Glutamatergic neuron (in vitro differentiated cells): ENCODE results near the gene GGA1. TPM values are rescaled to one million over a fixed set of nuclear protein-coding genes. Genes with fewer than 3 reads are reported as not detected.
A peak's percentile ranks its signal among the peaks of the same experiment; 100 is the strongest.

Experiments used
- DNase-seq: peaks from one replicate; pipeline ENCODE4 v3.0.0; 2022
- H3K27ac Mint-ChIP-seq: one replicate; pipeline ENCODE4 v1.8.0; 2020; ENCODE audit warnings: mild to moderate bottlenecking, mixed read lengths, inconsistent platforms; ENCODE audit not compliant: unreplicated experiment
- H3K27me3 Mint-ChIP-seq: one replicate; pipeline ENCODE4 v1.8.0; 2020; ENCODE audit warnings: mild to moderate bottlenecking, moderate library complexity, mixed read lengths, inconsistent platforms; ENCODE audit not compliant: unreplicated experiment
- H3K36me3 Mint-ChIP-seq: one replicate; pipeline ENCODE4 v1.8.0; 2020; ENCODE audit warnings: mild to moderate bottlenecking, mixed read lengths, inconsistent platforms; ENCODE audit not compliant: unreplicated experiment
- H3K4me1 Mint-ChIP-seq: one replicate; pipeline ENCODE4 v1.8.0; 2020; ENCODE audit warnings: mild to moderate bottlenecking, low read depth, mixed read lengths, inconsistent platforms; ENCODE audit not compliant: unreplicated experiment
- H3K4me3 Mint-ChIP-seq: one replicate; pipeline ENCODE4 v1.8.0; 2020; ENCODE audit warnings: mild to moderate bottlenecking, mixed read lengths, inconsistent platforms; ENCODE audit not compliant: unreplicated experiment
- H3K9me3 Mint-ChIP-seq: one replicate; pipeline ENCODE4 v1.8.0; 2020; ENCODE audit warnings: mild to moderate bottlenecking, moderate library complexity, mixed read lengths, inconsistent platforms; ENCODE audit not compliant: unreplicated experiment
- total RNA-seq: library from RNA; stranded (reverse); fragmentation: NEBNext Ultra II Directional; extraction: Animal tissue kit (Norgen Biotek cat#: 25700); gene quantifications from one replicate; pipeline ENCODE4 v1.2.1, GENCODE V29; 2021; ENCODE audit not compliant: unreplicated experiment
- TF ChIP-seq, protein P1 (sequence below): fragments of 200-600 bp; sonication (generic); IDR thresholded peaks from one replicate; pipeline ENCODE4 v1.5.0; 2021; ENCODE audit not compliant: partially characterized antibody, unreplicated experiment

Gene GGA1
- total RNA-seq, 1 donor from 2014 or later: 104 TPM

DNA sequence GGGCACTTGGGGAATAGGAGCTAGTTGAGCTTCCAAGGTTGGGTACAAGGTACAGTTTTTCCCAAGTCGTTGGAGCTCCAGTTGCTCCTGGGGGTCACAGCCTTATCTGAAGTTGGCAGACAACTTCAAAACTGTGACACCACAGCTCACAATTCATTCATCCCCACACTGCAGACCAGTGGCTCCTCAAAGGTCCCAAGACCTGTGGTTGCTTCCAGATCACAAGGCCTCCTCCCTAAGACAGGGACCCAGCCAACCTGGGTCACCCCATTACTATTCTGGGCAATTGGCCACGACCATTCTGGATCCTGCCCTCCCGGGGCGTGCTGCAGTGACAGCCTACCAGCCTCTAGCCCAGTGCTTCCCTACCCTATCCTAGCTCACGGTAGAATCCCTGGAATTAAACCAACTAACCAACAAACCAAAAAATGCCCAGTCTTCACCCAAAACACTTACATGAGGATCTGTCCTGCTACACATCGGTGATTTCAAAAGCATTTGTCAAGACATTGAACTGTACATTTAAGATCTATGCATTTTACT lies 49.0 kb downstream of the GGA1 start:
- H3K36me3 Mint-ChIP-seq: no peaks in the 10 kb centered on the region
- TF ChIP-seq, protein P1, sequence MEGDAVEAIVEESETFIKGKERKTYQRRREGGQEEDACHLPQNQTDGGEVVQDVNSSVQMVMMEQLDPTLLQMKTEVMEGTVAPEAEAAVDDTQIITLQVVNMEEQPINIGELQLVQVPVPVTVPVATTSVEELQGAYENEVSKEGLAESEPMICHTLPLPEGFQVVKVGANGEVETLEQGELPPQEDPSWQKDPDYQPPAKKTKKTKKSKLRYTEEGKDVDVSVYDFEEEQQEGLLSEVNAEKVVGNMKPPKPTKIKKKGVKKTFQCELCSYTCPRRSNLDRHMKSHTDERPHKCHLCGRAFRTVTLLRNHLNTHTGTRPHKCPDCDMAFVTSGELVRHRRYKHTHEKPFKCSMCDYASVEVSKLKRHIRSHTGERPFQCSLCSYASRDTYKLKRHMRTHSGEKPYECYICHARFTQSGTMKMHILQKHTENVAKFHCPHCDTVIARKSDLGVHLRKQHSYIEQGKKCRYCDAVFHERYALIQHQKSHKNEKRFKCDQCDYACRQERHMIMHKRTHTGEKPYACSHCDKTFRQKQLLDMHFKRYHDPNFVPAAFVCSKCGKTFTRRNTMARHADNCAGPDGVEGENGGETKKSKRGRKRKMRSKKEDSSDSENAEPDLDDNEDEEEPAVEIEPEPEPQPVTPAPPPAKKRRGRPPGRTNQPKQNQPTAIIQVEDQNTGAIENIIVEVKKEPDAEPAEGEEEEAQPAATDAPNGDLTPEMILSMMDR: no peak
- peaks cover 12% of the 10 kb centered on the region for H3K9me3 Mint-ChIP-seq
- no peak for DNase-seq
- peaks cover 26% of the 10 kb centered on the region for H3K4me1 Mint-ChIP-seq
- H3K27me3 Mint-ChIP-seq: peaks cover 14% of the 10 kb centered on the region
- H3K27ac Mint-ChIP-seq: peak overlapping the region; percentile 99
- peak overlapping the region; percentile 94 for H3K4me3 Mint-ChIP-seq

DNA sequence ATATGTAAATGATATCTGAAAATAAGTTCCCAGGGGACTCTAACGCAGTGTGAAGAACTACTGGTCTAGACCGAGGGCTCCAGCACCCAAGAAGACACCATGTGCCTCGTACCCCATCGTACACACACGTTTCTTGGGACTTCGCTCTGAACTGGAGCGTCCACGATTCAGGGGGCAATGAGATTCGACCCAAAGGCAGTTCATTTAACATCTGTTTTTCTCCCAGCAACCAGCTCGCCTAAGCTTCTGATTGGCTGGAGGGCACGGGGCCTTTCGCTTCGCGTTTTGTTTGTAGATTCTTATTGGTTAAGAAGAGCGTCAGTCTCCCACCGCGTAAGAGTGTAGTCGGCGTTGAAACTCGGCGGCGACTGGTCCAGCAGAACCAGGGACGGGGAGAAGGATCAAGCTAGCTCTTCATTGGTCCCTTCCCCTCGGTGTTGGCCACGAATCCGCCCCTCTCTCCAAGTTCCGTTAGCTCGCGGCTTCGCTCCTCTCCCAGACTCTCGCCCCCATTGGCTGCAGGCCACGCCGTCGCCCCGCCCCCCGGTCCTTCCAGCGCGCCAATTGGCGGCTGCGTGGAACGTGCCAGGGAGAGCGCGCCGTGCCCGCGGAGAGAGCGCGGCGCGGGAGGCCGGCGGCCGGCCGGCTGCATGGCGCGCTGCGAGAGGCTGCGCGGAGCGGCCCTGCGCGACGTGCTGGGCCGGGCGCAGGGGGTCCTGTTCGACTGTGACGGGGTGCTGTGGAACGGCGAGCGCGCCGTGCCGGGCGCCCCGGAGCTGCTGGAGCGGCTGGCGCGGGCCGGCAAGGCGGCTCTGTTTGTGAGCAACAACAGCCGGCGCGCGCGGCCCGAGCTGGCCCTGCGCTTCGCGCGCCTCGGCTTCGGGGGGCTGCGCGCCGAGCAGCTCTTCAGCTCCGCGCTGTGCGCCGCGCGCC lies 49.8 kb downstream of the GGA1 start, which contains the start of gene PDXP:
TSS of gene PDXP (plus strand) at position 591 of the 933 bp plus-strand sequence. CDS start at position 651, 60 bp downstream.
- H3K27me3 Mint-ChIP-seq: peaks cover 14% of the 10 kb centered on the region
- H3K36me3 Mint-ChIP-seq: no peaks in the 10 kb centered on the region
- peaks cover 12% of the 10 kb centered on the region for H3K9me3 Mint-ChIP-seq
- peak within 1 kb of the TSS; percentile 100 for H3K27ac Mint-ChIP-seq
- H3K4me1 Mint-ChIP-seq: peaks cover 27% of the 10 kb centered on the region
- DNase-seq: peak; percentile 99
- TF ChIP-seq, protein P1: no peak
- peak within 1 kb of the TSS; percentile 94 for H3K4me3 Mint-ChIP-seq

DNA sequence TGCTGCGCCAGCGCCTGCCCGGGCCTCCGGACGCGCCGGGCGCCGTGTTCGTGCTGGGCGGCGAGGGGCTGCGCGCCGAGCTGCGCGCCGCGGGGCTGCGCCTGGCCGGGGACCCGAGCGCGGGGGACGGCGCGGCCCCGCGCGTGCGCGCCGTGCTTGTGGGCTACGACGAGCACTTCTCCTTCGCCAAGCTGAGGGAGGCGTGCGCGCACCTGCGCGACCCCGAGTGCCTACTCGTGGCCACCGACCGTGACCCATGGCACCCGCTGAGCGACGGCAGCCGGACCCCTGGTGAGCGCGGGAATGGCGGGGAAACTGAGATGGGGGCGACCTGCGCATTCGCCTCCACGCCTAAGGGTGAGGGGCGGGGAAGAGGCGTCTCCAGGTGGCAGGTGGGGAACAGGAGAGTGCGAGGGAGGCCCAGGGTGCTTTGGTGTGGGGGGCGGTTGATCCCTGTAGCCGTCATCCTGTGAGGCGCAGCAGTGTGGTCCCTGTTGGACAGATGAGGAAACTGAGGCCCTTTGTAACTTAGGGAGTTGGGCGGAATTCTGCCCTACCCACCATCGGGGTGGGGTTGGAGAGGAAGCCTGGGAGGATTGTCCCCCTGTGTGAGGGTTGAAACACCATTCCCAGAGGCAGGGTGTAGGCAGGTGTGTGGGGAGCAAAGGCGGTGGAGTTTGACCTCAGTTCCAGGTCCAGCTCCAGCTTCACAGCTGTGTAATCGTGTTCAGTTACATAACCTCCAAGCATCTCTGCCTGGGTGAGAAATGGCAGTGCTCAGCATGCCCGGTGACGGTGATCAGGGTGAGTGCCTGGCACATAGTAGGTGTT lies 50.6 kb downstream of the GGA1 start:
- TF ChIP-seq, protein P1: no peak
- Mint-ChIP-seq H3K27ac (peak overlapping the region; percentile 100), H3K36me3 (no peaks in the 10 kb centered on the region), H3K4me3 (peak overlapping the region; percentile 92), H3K27me3 (peaks cover 14% of the 10 kb centered on the region), H3K4me1 (peaks cover 29% of the 10 kb centered on the region), H3K9me3 (peaks cover 12% of the 10 kb centered on the region)
- DNase-seq: no peak

DNA sequence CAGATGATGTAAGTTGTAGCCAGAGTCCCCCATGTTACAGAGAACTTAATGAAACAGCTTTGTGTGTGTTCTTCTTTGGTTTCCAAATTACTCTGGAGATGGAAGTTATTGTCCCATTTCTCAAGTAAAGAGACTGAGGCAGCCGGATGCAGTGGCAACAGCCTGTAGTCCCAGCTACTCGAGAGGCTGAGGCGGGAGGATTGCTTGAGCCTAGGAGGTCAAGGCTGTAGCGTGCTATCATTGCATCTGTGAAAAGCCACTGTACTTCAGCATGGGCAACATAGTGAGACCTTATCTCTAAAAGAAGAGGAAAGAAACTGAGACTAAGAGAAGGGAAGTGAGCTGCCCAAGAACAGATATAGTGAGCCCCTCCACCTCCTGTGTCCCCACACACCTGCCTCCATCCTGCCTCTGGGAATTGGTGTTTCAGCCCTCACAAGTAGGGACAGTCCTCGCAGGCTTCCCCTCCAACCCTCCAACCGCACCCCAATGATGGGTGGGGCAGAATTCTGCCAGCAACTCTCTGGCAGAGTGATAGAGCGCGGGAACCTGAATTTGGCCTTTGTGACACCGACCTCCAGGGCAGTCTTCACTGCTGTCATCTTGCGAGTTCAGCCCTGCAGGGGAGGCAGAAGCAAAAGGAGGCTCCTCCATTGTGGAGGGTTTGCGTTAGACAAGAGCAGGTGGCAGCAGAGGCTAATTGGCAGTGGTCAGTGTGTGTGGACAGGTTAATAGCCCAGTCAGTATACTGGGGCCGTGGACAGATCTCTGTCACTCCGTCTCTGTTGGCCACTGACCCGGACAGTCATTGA lies 51.5 kb downstream of the GGA1 start:
- H3K27ac Mint-ChIP-seq: peak overlapping the region; percentile 100
- H3K27me3 Mint-ChIP-seq: peaks cover 14% of the 10 kb centered on the region
- no peaks in the 10 kb centered on the region for H3K36me3 Mint-ChIP-seq
- H3K4me1 Mint-ChIP-seq: peaks cover 30% of the 10 kb centered on the region
- TF ChIP-seq, protein P1: no peak
- H3K4me3 Mint-ChIP-seq: peak overlapping the region; percentile 92
- H3K9me3 Mint-ChIP-seq: peaks cover 12% of the 10 kb centered on the region
- no peak for DNase-seq
